ENCODE measurements around the gene OR2S2. TPM values are rescaled to one million over a fixed set of nuclear protein-coding genes. Genes with fewer than 3 reads are reported as not detected.

OR2S2 gene
- total RNA-seq, 1 experiment from 2014 or later = not detected

DNA sequence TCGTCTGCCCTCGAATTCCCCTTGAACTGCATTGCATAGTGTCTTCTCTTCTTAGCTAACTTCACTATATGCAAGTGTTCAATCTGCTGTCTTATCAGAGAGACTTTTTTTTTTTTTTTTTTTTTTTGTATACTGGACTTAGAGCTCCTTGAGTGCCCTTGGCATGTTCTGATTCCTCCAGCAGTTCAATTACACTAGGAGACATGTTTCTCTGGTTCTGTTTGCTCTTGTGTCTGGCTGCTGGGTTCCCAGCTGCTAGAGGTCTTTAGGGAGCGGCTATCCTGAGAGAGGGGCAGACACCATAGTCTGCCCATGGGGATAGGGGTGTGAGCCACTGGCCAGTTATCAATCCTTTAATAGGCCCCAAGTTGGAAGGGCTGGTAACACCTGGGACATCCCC lies 13.1 kb downstream of the OR2S2 start (continued):
- TF ChIP-seq, protein P1, sequence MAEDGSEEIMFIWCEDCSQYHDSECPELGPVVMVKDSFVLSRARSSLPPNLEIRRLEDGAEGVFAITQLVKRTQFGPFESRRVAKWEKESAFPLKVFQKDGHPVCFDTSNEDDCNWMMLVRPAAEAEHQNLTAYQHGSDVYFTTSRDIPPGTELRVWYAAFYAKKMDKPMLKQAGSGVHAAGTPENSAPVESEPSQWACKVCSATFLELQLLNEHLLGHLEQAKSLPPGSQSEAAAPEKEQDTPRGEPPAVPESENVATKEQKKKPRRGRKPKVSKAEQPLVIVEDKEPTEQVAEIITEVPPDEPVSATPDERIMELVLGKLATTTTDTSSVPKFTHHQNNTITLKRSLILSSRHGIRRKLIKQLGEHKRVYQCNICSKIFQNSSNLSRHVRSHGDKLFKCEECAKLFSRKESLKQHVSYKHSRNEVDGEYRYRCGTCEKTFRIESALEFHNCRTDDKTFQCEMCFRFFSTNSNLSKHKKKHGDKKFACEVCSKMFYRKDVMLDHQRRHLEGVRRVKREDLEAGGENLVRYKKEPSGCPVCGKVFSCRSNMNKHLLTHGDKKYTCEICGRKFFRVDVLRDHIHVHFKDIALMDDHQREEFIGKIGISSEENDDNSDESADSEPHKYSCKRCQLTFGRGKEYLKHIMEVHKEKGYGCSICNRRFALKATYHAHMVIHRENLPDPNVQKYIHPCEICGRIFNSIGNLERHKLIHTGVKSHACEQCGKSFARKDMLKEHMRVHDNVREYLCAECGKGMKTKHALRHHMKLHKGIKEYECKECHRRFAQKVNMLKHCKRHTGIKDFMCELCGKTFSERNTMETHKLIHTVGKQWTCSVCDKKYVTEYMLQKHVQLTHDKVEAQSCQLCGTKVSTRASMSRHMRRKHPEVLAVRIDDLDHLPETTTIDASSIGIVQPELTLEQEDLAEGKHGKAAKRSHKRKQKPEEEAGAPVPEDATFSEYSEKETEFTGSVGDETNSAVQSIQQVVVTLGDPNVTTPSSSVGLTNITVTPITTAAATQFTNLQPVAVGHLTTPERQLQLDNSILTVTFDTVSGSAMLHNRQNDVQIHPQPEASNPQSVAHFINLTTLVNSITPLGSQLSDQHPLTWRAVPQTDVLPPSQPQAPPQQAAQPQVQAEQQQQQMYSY (CRISPR knock-in tag; IDR thresholded peaks at IDR 0.05) = no peak

DNA sequence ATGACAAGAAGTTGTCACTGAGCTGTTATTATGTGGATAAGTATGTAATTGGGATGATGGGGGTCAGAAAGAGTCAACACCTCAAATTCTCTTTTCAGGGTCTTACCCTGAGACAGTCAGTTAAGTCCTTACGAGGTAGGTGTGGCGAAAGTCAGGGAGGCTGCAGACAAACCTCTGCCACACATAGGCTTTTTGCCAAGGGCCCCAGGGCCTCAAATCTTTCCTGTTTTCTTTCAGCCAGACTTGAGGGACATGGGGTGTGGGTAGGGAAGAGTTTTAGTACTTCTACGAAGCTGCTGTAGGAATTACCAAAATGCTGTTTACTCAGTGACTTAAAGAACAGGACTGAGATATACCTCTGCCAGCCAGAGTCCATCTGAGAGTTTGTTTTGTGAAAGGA lies 13.8 kb downstream of the OR2S2 start:
- TF ChIP-seq SOX15 (CRISPR knock-in tag; IDR thresholded peaks at IDR 0.05) = no peak
- no peak overlapping the region for H3K4me3 Mint-ChIP-seq
- H3K27me3 Mint-ChIP-seq (ENCODE audit: low read depth) = peaks cover 74% of the 10 kb centered on the region
- no peak overlapping the region for H3K27ac Mint-ChIP-seq
- DNase-seq (ENCODE audit: low spot score) = no peak
- H3K4me1 Mint-ChIP-seq = peaks cover 5% of the 10 kb centered on the region; the same call in 1 of the 2 replicates
- POLR2A ChIA-PET = no interaction called here
- H3K9me3 Mint-ChIP-seq = peaks cover 10% of the 10 kb centered on the region
- peaks cover 2% of the 10 kb centered on the region; the same call in 1 of the 2 replicates for H3K36me3 Mint-ChIP-seq
- ATAC-seq = no peak
- CTCF ChIA-PET = interaction anchor here (1.9 to 2.9 kb wide), 6 partner anchors 13 to 154 kb away, joined by 10 to 34 read pairs (median 16); partner anchors contain the start of gene SPAAR

DNA sequence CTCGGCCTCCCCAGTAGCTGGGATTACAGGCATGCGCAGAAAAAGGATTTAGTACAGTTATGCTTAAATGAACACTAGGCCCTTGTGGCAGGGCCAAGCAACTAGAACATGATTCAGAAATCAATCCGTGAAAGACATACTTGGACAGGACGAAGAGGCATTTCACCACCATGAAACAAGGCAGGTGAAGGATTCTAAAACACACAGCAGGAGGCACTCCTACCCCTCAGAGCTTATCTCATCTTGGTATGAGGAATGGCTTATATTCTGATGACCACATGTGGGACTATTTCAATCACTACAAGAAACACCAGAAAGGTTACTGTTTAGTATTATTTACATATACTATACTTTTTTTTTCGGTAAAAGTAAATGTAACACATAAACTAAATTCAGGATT lies 15.7 kb downstream of the OR2S2 start:
- Mint-ChIP-seq H3K27ac (no peak overlapping the region), H3K36me3 (peaks cover 2% of the 10 kb centered on the region; the same call in 1 of the 2 replicates), H3K4me3 (no peak overlapping the region), H3K4me1 (peaks cover 2% of the 10 kb centered on the region; the same call in 1 of the 2 replicates), H3K27me3 (ENCODE audit: low read depth) (peaks cover 70% of the 10 kb centered on the region), H3K9me3 (peaks cover 12% of the 10 kb centered on the region)
- ATAC-seq (no peak), DNase-seq (ENCODE audit: low spot score) (no peak)
- ChIA-PET CTCF (no interaction called here), POLR2A (no interaction called here)
- TF ChIP-seq, protein P2, sequence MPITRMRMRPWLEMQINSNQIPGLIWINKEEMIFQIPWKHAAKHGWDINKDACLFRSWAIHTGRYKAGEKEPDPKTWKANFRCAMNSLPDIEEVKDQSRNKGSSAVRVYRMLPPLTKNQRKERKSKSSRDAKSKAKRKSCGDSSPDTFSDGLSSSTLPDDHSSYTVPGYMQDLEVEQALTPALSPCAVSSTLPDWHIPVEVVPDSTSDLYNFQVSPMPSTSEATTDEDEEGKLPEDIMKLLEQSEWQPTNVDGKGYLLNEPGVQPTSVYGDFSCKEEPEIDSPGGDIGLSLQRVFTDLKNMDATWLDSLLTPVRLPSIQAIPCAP (CRISPR knock-in tag; IDR thresholded peaks at IDR 0.05) = no peak
- TF ChIP-seq ZNF317 (CRISPR knock-in tag; IDR thresholded peaks at IDR 0.05; ENCODE audit: borderline replicate concordance, low read depth) (no peak), TP53 (CRISPR knock-in tag; IDR thresholded peaks at IDR 0.05) (no peak), RELA (CRISPR knock-in tag; IDR thresholded peaks at IDR 0.05; ENCODE audit: borderline replicate concordance) (no peak), KAT7 (CRISPR knock-in tag; IDR thresholded peaks at IDR 0.05; ENCODE audit: borderline replicate concordance) (no peak), MXD4 (CRISPR knock-in tag; IDR thresholded peaks at IDR 0.05; ENCODE audit: borderline replicate concordance) (no peak), CREM (CRISPR knock-in tag; IDR thresholded peaks at IDR 0.05) (no peak), TEAD1 (CRISPR knock-in tag; IDR thresholded peaks at IDR 0.05) (no peak), ZNF121 (CRISPR knock-in tag; IDR thresholded peaks at IDR 0.05) (no peak)
- TF ChIP-seq, protein P3, sequence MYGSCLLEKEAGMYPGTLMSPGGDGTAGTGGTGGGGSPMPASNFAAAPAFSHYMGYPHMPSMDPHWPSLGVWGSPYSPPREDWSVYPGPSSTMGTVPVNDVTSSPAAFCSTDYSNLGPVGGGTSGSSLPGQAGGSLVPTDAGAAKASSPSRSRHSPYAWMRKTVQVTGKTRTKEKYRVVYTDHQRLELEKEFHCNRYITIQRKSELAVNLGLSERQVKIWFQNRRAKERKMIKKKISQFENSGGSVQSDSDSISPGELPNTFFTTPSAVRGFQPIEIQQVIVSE (CRISPR knock-in tag; IDR thresholded peaks at IDR 0.05; ENCODE audit: borderline replicate concordance) = no peak
- TF ChIP-seq, protein P4, sequence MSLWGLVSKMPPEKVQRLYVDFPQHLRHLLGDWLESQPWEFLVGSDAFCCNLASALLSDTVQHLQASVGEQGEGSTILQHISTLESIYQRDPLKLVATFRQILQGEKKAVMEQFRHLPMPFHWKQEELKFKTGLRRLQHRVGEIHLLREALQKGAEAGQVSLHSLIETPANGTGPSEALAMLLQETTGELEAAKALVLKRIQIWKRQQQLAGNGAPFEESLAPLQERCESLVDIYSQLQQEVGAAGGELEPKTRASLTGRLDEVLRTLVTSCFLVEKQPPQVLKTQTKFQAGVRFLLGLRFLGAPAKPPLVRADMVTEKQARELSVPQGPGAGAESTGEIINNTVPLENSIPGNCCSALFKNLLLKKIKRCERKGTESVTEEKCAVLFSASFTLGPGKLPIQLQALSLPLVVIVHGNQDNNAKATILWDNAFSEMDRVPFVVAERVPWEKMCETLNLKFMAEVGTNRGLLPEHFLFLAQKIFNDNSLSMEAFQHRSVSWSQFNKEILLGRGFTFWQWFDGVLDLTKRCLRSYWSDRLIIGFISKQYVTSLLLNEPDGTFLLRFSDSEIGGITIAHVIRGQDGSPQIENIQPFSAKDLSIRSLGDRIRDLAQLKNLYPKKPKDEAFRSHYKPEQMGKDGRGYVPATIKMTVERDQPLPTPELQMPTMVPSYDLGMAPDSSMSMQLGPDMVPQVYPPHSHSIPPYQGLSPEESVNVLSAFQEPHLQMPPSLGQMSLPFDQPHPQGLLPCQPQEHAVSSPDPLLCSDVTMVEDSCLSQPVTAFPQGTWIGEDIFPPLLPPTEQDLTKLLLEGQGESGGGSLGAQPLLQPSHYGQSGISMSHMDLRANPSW (CRISPR knock-in tag; conservative IDR thresholded peaks at IDR 0.05; ENCODE audit: low read depth) = no peak
- TF ChIP-seq, protein P1 (CRISPR knock-in tag; IDR thresholded peaks at IDR 0.05) = no peak
- TF ChIP-seq, protein P5, sequence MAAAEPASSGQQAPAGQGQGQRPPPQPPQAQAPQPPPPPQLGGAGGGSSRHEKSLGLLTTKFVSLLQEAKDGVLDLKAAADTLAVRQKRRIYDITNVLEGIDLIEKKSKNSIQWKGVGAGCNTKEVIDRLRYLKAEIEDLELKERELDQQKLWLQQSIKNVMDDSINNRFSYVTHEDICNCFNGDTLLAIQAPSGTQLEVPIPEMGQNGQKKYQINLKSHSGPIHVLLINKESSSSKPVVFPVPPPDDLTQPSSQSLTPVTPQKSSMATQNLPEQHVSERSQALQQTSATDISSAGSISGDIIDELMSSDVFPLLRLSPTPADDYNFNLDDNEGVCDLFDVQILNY (CRISPR knock-in tag; IDR thresholded peaks at IDR 0.05) = no peak

All from WTC11 (cell line).